WTC11 (cell line): ENCODE measurements around the gene SPTAN1. TPM values are rescaled to one million over a fixed set of nuclear protein-coding genes. Genes with fewer than 3 reads are reported as not detected.

Source experiments
- ATAC-seq: fragments of 200-7000 bp; cut with Tn5 transposase; 2 replicates; pipeline ENCODE4 v1.10.0; 2021; ENCODE audit warnings: mild to moderate bottlenecking, moderate library complexity
- CTCF ChIA-PET: fragments of 300-600 bp; sonication (Branson Sonifier 250); formaldehyde crosslinking; loops from one replicate; lab custom pipeline; 2021; ENCODE audit warnings: antibody characterized with exemption; lab: Charles Lee
- POLR2A ChIA-PET: fragments of 350-600 bp; sonication (Branson Sonifier 250); formaldehyde crosslinking; loops from one replicate; lab custom pipeline; 2021; ENCODE audit warnings: antibody characterized with exemption; lab: Charles Lee
- DNase-seq: peaks from one replicate; pipeline ENCODE4 v3.0.0; 2021; ENCODE audit warnings: low spot score
- H3K27ac Mint-ChIP-seq: 2 replicates; pipeline ENCODE4 v1.8.0; 2021; ENCODE audit warnings: mixed read lengths
- H3K27me3 Mint-ChIP-seq: 2 replicates; pipeline ENCODE4 v1.8.0; 2021; ENCODE audit warnings: low read depth, mild to moderate bottlenecking, moderate library complexity, mixed read lengths
- H3K36me3 Mint-ChIP-seq: 2 replicates; pipeline ENCODE4 v1.8.0; 2021; ENCODE audit warnings: mixed read lengths
- H3K4me1 Mint-ChIP-seq: 2 replicates; pipeline ENCODE4 v1.8.0; 2022; ENCODE audit warnings: mixed read lengths
- H3K4me3 Mint-ChIP-seq: 2 replicates; pipeline ENCODE4 v1.8.0; 2021; ENCODE audit warnings: mild to moderate bottlenecking, moderate library complexity, mixed read lengths
- H3K9me3 Mint-ChIP-seq: 2 replicates; pipeline ENCODE4 v1.8.0; 2021; ENCODE audit warnings: mixed read lengths
- EMX1 ChIP-seq: fragments of 250-450 bp; sonication (Bioruptor Pico); IDR thresholded peaks from 2 replicates; pipeline ENCODE4 v1.8.0; 2021; ENCODE audit warnings: mild to moderate bottlenecking
- FOXP1 ChIP-seq: sonication (generic); formaldehyde crosslinking; IDR thresholded peaks from 2 replicates; pipeline ENCODE4 v1.8.0; 2022; ENCODE audit warnings: missing genetic modification reagents, mild to moderate bottlenecking, moderate library complexity, borderline replicate concordance
- HMGA2 ChIP-seq: fragments of 250-450 bp; sonication (Bioruptor Pico); IDR thresholded peaks from 2 replicates; pipeline ENCODE4 v1.4.0; 2021; ENCODE audit warnings: mild to moderate bottlenecking, moderate library complexity
- IRF2 ChIP-seq: sonication (generic); formaldehyde crosslinking; IDR thresholded peaks from 2 replicates; pipeline ENCODE4 v1.8.0; 2022; ENCODE audit warnings: low read depth, missing genetic modification reagents, borderline replicate concordance
- NFYB ChIP-seq: sonication (generic); formaldehyde crosslinking; conservative IDR thresholded peaks from 2 replicates; pipeline ENCODE4 v1.8.0; 2022; ENCODE audit warnings: low read depth, missing genetic modification reagents
- ZBTB21 ChIP-seq: sonication (generic); formaldehyde crosslinking; IDR thresholded peaks from 2 replicates; pipeline ENCODE4 v1.8.1; 2023; ENCODE audit warnings: mild to moderate bottlenecking, missing genetic modification reagents, borderline replicate concordance
- ZNF263 ChIP-seq: sonication (generic); formaldehyde crosslinking; IDR thresholded peaks from 2 replicates; pipeline ENCODE4 v1.8.1; 2022; ENCODE audit warnings: low read depth, mild to moderate bottlenecking, moderate library complexity, missing genetic modification reagents
- ZNF423 ChIP-seq: fragments of 250-450 bp; sonication (Bioruptor Pico); IDR thresholded peaks from 2 replicates; pipeline ENCODE4 v2.1.2; 2022; ENCODE audit warnings: mild to moderate bottlenecking, moderate library complexity
- total RNA-seq: library from RNA; stranded (reverse); gene quantifications from 3 replicates; pipeline ENCODE4 v1.2.3, GENCODE V29; 2021
- TF ChIP-seq, protein P1 (sequence below): sonication (generic); formaldehyde crosslinking; IDR thresholded peaks from 2 replicates; pipeline ENCODE4 v1.8.1; 2023; ENCODE audit warnings: mild to moderate bottlenecking, missing genetic modification reagents
- TF ChIP-seq, protein P2 (sequence below): sonication (generic); formaldehyde crosslinking; IDR thresholded peaks from 2 replicates; pipeline ENCODE4 v1.8.1; 2022; ENCODE audit warnings: low read depth, missing genetic modification reagents, borderline replicate concordance
- TF ChIP-seq, protein P3 (sequence below): fragments of 250-450 bp; sonication (Bioruptor Pico); conservative IDR thresholded peaks from 2 replicates; pipeline ENCODE4 v1.9.0; 2021; ENCODE audit warnings: mild to moderate bottlenecking
- TF ChIP-seq, protein P4 (sequence below): fragments of 250-450 bp; sonication (Bioruptor Pico); IDR thresholded peaks from 2 replicates; pipeline ENCODE4 v1.9.0; 2021; ENCODE audit warnings: mild to moderate bottlenecking
- TF ChIP-seq, protein P5 (sequence below): sonication (generic); formaldehyde crosslinking; IDR thresholded peaks from 2 replicates; pipeline ENCODE4 v1.8.1; 2023; ENCODE audit warnings: mild to moderate bottlenecking, moderate library complexity, missing genetic modification reagents
- TF ChIP-seq, protein P6 (sequence below): sonication (generic); formaldehyde crosslinking; IDR thresholded peaks from 2 replicates; pipeline ENCODE4 v1.8.0; 2023; ENCODE audit warnings: missing genetic modification reagents
- TF ChIP-seq, protein P7 (sequence below): sonication (generic); formaldehyde crosslinking; IDR thresholded peaks from 2 replicates; pipeline ENCODE4 v1.8.0; 2022; ENCODE audit warnings: mild to moderate bottlenecking, missing genetic modification reagents

The SPTAN1 gene
- total RNA-seq, 1 experiment from 2014 or later, result 255 TPM

DNA sequence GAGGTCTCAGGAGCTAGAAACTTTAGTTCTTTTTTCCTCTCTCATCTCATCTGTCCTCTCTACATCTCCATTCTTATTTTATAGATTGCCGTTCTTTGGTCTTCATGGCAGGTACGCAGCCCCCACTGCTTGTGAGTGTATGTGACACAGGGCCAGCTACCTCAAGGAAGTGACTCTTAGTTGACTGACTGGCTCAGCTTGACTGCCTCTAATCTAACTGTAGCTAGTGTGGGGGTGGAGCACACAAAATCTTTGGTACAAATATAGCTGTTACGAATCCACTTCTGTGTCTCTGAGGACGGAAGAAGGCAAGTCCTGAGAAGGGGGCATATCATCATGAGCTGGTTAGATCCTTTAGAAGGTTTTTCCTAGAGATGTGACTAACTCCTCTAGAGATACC lies 19.8 kb upstream of the SPTAN1 start:
- no peak for ATAC-seq

DNA sequence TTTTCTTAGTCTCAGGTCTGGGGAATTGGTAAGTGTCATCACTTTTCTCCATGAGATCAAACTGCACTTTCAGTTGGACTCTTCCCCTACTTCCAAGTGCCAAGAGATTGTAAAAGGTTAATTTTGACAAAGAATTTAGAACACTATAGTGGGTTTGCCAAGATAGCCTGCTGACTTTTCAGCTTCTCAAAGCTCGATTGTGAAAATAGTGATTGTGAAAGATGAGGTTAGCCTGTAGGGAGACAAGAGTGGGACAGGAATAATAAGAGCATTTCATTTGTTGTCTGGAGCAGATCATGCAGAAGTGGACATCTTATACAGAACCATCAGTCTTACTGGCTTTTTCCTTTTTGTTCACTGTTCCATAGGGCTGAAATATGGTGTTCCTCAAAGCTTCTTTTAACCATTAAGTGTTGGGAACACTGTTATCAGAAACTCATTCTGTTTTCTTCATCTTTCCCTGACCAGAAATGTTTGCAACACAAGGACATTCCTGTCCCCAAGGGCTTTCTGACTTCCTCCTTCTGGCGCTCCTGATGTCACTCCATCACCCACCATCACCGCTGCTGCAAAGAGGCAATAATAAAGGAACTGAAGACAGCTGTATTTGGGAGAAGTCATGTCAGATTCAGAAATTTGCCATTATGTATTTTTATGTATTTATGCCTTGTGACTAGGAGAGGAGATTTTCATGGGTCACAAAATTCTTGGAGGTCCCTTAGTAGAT lies 11.6 kb upstream of the SPTAN1 start:
- DNase-seq (no peak), ATAC-seq (no peak)
- Mint-ChIP-seq H3K4me1 (no peaks in the 10 kb centered on the region), H3K4me3 (no peak overlapping the region), H3K36me3 (peaks cover 25% of the 10 kb centered on the region), H3K27me3 (no peaks in the 10 kb centered on the region), H3K27ac (no peak overlapping the region), H3K9me3 (no peaks in the 10 kb centered on the region)
- TF ChIP-seq, protein P1, sequence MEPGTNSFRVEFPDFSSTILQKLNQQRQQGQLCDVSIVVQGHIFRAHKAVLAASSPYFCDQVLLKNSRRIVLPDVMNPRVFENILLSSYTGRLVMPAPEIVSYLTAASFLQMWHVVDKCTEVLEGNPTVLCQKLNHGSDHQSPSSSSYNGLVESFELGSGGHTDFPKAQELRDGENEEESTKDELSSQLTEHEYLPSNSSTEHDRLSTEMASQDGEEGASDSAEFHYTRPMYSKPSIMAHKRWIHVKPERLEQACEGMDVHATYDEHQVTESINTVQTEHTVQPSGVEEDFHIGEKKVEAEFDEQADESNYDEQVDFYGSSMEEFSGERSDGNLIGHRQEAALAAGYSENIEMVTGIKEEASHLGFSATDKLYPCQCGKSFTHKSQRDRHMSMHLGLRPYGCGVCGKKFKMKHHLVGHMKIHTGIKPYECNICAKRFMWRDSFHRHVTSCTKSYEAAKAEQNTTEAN, result no peak
- TF ChIP-seq, protein P2, sequence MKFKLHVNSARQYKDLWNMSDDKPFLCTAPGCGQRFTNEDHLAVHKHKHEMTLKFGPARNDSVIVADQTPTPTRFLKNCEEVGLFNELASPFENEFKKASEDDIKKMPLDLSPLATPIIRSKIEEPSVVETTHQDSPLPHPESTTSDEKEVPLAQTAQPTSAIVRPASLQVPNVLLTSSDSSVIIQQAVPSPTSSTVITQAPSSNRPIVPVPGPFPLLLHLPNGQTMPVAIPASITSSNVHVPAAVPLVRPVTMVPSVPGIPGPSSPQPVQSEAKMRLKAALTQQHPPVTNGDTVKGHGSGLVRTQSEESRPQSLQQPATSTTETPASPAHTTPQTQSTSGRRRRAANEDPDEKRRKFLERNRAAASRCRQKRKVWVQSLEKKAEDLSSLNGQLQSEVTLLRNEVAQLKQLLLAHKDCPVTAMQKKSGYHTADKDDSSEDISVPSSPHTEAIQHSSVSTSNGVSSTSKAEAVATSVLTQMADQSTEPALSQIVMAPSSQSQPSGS (CRISPR knock-in tag), result no peak
- TF ChIP-seq FOXP1 (CRISPR knock-in tag), result no peak
- TF ChIP-seq, protein P3, sequence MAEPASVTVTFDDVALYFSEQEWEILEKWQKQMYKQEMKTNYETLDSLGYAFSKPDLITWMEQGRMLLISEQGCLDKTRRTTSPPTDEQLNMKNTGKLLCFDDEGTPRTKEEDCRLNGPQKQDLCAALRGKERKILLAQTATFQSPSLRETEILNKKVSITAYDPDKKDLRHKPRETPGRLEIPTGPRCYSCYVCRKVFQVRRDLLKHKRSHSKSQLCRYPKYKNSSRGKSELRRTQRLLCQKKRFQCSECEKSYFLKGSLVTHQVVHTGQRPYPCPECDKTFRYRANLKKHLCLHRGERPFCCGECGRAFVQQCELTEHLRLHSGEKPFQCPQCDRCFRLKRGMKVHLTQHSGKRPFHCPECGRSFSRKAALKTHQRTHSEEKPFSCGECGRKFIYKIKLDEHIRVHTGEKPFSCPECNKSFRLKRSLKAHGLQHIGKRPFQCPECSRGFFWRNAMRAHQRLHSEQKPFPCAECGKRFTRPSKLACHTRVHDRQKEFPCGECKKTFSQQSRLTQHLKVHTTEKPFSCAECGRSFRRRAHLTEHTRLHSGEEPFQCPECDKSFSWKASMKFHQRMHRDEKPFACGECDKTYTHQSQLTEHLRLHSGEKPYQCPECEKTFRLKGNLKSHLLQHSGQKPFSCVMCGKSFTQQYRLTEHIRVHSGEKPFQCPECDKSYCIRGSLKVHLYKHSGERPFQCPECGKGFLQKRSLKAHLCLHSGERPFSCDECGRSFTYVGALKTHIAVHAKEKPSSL (CRISPR knock-in tag), result no peak
- TF ChIP-seq ZNF263 (CRISPR knock-in tag), result no peak
- no peak for TF ChIP-seq HMGA2
- no peak for TF ChIP-seq ZBTB21
- ChIA-PET CTCF (no interaction called here), POLR2A (no interaction called here)

More for the DNA sequence above, 19.8 kb upstream of the SPTAN1 start:
- ChIA-PET POLR2A (no interaction called here), CTCF (interaction anchor here (0.7 to 2.0 kb wide), 2 partner anchors 94 to 161 kb away, joined by 3 to 7 read pairs; partner anchors contain the start of gene URM1)
- H3K36me3 Mint-ChIP-seq, result peaks cover 21% of the 10 kb centered on the region
- TF ChIP-seq ZNF423 (no peak), ZBTB21 (no peak), NFYB (CRISPR knock-in tag) (no peak), IRF2 (CRISPR knock-in tag) (no peak), EMX1 (CRISPR knock-in tag) (no peak)
- TF ChIP-seq, protein P1, result no peak
- TF ChIP-seq, protein P4, sequence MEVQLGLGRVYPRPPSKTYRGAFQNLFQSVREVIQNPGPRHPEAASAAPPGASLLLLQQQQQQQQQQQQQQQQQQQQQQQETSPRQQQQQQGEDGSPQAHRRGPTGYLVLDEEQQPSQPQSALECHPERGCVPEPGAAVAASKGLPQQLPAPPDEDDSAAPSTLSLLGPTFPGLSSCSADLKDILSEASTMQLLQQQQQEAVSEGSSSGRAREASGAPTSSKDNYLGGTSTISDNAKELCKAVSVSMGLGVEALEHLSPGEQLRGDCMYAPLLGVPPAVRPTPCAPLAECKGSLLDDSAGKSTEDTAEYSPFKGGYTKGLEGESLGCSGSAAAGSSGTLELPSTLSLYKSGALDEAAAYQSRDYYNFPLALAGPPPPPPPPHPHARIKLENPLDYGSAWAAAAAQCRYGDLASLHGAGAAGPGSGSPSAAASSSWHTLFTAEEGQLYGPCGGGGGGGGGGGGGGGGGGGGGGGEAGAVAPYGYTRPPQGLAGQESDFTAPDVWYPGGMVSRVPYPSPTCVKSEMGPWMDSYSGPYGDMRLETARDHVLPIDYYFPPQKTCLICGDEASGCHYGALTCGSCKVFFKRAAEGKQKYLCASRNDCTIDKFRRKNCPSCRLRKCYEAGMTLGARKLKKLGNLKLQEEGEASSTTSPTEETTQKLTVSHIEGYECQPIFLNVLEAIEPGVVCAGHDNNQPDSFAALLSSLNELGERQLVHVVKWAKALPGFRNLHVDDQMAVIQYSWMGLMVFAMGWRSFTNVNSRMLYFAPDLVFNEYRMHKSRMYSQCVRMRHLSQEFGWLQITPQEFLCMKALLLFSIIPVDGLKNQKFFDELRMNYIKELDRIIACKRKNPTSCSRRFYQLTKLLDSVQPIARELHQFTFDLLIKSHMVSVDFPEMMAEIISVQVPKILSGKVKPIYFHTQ (CRISPR knock-in tag), result no peak
- TF ChIP-seq, protein P5, sequence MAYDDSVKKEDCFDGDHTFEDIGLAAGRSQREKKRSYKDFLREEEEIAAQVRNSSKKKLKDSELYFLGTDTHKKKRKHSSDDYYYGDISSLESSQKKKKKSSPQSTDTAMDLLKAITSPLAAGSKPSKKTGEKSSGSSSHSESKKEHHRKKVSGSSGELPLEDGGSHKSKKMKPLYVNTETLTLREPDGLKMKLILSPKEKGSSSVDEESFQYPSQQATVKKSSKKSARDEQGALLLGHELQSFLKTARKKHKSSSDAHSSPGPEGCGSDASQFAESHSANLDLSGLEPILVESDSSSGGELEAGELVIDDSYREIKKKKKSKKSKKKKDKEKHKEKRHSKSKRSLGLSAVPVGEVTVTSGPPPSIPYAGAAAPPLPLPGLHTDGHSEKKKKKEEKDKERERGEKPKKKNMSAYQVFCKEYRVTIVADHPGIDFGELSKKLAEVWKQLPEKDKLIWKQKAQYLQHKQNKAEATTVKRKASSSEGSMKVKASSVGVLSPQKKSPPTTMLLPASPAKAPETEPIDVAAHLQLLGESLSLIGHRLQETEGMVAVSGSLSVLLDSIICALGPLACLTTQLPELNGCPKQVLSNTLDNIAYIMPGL (CRISPR knock-in tag), result no peak
- TF ChIP-seq, protein P6, sequence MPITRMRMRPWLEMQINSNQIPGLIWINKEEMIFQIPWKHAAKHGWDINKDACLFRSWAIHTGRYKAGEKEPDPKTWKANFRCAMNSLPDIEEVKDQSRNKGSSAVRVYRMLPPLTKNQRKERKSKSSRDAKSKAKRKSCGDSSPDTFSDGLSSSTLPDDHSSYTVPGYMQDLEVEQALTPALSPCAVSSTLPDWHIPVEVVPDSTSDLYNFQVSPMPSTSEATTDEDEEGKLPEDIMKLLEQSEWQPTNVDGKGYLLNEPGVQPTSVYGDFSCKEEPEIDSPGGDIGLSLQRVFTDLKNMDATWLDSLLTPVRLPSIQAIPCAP (CRISPR knock-in tag), result no peak
- TF ChIP-seq, protein P7, sequence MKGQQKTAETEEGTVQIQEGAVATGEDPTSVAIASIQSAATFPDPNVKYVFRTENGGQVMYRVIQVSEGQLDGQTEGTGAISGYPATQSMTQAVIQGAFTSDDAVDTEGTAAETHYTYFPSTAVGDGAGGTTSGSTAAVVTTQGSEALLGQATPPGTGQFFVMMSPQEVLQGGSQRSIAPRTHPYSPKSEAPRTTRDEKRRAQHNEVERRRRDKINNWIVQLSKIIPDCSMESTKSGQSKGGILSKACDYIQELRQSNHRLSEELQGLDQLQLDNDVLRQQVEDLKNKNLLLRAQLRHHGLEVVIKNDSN, result no peak
- peak overlapping the region; percentile 74; the same call in 1 of the 2 replicates for H3K27ac Mint-ChIP-seq
- no peaks in the 10 kb centered on the region for H3K27me3 Mint-ChIP-seq
- no peaks in the 10 kb centered on the region for H3K9me3 Mint-ChIP-seq
- H3K4me1 Mint-ChIP-seq, result no peaks in the 10 kb centered on the region
- no peak for DNase-seq
- no peak overlapping the region for H3K4me3 Mint-ChIP-seq
